ENCODE measurements around the gene KMT5C. TPM values are rescaled to one million over a fixed set of nuclear protein-coding genes. Genes with fewer than 3 reads are reported as not detected.
A peak's percentile ranks its signal among the peaks of the same experiment; 100 is the strongest.

Gene KMT5C
- total RNA-seq (10 to 100 TPM; 12.9 to 15.5 TPM), polyA plus RNA-seq (ENCODE audit: insufficient read length in 6 of 6) (10 to 100 TPM; 20.8 to 27.6 (median 22.4) TPM)
- long read RNA-seq, donor 1, partial matches to known transcripts = 0 of 8 reads
- long read RNA-seq, donor 1, other reads (novel, unspliced or antisense) = 0 of 8 reads
- long read RNA-seq, donor 2, partial matches to known transcripts = 8 of 10 reads
- long read RNA-seq, donor 2, other reads (novel, unspliced or antisense) = 0 of 10 reads
- long read RNA-seq, donor 3, partial matches to known transcripts = 0 of 1 reads
- long read RNA-seq, donor 3, other reads (novel, unspliced or antisense) = 0 of 1 reads
- long read RNA-seq, donor 4, partial matches to known transcripts = 2 of 5 reads
- long read RNA-seq, donor 4, other reads (novel, unspliced or antisense) = 3 of 5 reads
- long read RNA-seq, donor 5, partial matches to known transcripts = 0 of 4 reads
- long read RNA-seq, donor 5, other reads (novel, unspliced or antisense) = 0 of 4 reads
- long read RNA-seq, donor 6, partial matches to known transcripts = 0 of 4 reads
- long read RNA-seq, donor 6, other reads (novel, unspliced or antisense) = 0 of 4 reads
- long read RNA-seq, donor 7, partial matches to known transcripts = 0 of 2 reads
- long read RNA-seq, donor 7, other reads (novel, unspliced or antisense) = 0 of 2 reads
- long read RNA-seq, donor 8, partial matches to known transcripts = 0 of 4 reads
- long read RNA-seq, donor 8, other reads (novel, unspliced or antisense) = 0 of 4 reads
- long read RNA-seq, donor 9 = 0 reads
- long read RNA-seq, donor 10, partial matches to known transcripts = 0 of 2 reads
- long read RNA-seq, donor 10, other reads (novel, unspliced or antisense) = 2 of 2 reads
- long read RNA-seq, donor 11 = 0 reads
- long read RNA-seq, donor 12, partial matches to known transcripts = 0 of 1 reads
- long read RNA-seq, donor 12, other reads (novel, unspliced or antisense) = 0 of 1 reads

DNA sequence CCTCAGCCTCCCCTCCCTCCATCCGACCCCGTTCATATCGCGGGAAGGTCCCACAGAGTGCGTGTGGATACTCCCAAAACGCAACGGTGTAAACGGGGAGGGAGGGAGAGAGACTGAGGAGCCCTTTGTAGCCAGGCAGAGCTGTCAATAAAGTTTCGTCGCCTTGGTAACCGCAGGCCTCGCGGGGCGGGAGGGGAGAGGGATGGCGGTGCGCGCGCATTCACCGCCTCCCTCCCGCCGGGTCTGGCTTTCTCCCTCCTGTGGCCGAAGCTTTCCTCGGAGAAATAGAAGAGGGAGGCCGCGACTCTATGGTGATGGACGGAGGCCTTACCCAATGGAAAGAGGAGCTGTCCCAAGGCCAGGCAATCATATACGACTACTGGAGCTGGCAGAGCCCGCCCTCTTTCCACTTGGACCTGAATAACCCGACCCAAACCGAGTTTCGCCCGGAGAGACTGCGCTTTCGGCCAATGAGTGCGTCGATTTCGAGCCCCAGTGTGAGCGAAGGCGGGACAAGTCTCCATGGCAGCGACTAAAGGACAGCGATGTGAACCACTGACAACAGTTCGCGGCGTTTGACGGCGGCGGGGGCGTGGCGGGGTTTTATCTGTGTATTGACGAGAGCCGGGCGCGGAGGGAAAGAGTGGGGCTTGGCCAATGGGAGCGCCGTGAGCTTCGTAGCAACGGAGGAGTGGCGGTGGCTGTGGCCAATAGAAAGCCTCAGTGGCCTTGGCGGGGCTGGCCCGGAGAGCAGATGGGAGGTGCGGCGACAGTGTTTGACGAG, at the start of gene KMT5C:
Gene KMT5C, plus strand, starts transcription at position 772 of the 784 bp plus-strand sequence. CDS start 2,061 bp downstream, outside the sequence.
- H3K4me3 ChIP-seq = peak within 1 kb of the TSS; percentile 46 to 63
- peak; percentile 21 to 52 for TF ChIP-seq CTCF (IDR thresholded peaks at IDR 0.05)
- peak within 1 kb of the TSS; percentile 95 to 97 for H3K27ac ChIP-seq
- peaks cover 0 to 20% of the 10 kb centered on the region in 2 donors for H3K27me3 ChIP-seq
- ATAC-seq = peak; percentile 89
- peaks cover 0 to 21% of the 10 kb centered on the region in 2 donors for H3K36me3 ChIP-seq
- intact Hi-C loops (cut with DNase I) = no loop called here
- H3K4me1 ChIP-seq = peaks cover 8 to 24% of the 10 kb centered on the region in 2 donors
- H3K9me3 ChIP-seq = no peaks in the 10 kb centered on the region
- peak; percentile 99 to 100 (median 100) for DNase-seq

DNA sequence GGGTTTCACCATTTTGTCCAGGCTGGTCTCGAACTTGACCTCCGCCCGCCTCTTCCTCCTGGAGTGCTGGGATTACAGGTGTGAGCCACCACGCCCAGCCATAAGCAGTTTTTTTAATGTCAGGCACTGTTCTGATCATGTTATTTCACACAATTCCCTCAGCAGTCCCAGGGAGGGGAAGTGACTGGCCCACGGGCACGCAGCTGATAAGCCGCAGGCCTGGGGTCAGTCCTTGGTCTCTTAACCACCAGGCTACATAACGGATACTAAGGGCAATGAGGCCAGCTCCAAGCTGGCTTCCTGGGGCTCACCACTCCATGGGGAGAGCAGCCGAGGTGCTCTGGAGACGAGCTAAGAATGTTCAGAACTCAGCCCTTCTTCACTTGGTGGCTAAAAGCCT, 42.4 kb upstream of the KMT5C start:
- no peak for DNase-seq
- no peak overlapping the region for H3K27ac ChIP-seq
- TF ChIP-seq CTCF (IDR thresholded peaks at IDR 0.05) = no peak
- intact Hi-C loops (cut with DNase I) = loop anchor here in 1 of 2 donors (10.0 kb wide), 1 partner anchor 118 kb away; no protein-coding TSS in a partner anchor
- no peak for ATAC-seq
- no peaks in the 10 kb centered on the region for H3K36me3 ChIP-seq
- H3K9me3 ChIP-seq = no peaks in the 10 kb centered on the region
- peaks cover 0 to 12% of the 10 kb centered on the region in 2 donors for H3K27me3 ChIP-seq
- H3K4me3 ChIP-seq = no peak overlapping the region
- peaks cover 0 to 10% of the 10 kb centered on the region in 2 donors for H3K4me1 ChIP-seq

GRCh38 chr19:55299991-55300390, 39.7 kb upstream of the KMT5C start:
- Histone ChIP-seq H3K36me3 (no peaks in the 10 kb centered on the region), H3K27ac (no peak overlapping the region), H3K9me3 (no peaks in the 10 kb centered on the region), H3K4me3 (no peak overlapping the region), H3K4me1 (peaks cover 0 to 10% of the 10 kb centered on the region in 2 donors), H3K27me3 (peaks cover 0 to 12% of the 10 kb centered on the region in 2 donors)
- no peak for DNase-seq
- no peak for TF ChIP-seq CTCF (IDR thresholded peaks at IDR 0.05)
- no peak for ATAC-seq
- intact Hi-C loops (cut with DNase I) = loop anchor here in 1 of 2 donors (10.0 kb wide), 2 partner anchors 85 to 115 kb away; partner anchors contain the start of genes RPL28 and TMEM238

- intact Hi-C loops (cut with DNase I) = loop anchor here in 1 of 2 donors (10.0 kb wide), 1 partner anchor 84 kb away; the partner anchor contains the start of genes RPL28 and TMEM238
Observed at GRCh38 chr19:55300886-55301458, 38.7 kb upstream of the KMT5C start.

More at GRCh38 chr19:55300886-55301458, 38.7 kb upstream of the KMT5C start:
- Histone ChIP-seq H3K36me3 (no peaks in the 10 kb centered on the region), H3K9me3 (no peaks in the 10 kb centered on the region), H3K4me3 (no peak overlapping the region), H3K4me1 (peaks cover 0 to 10% of the 10 kb centered on the region in 2 donors), H3K27me3 (peaks cover 0 to 12% of the 10 kb centered on the region in 2 donors), H3K27ac (no peak overlapping the region)
- ATAC-seq (no peak), DNase-seq (no peak)
- no peak for TF ChIP-seq CTCF (IDR thresholded peaks at IDR 0.05)
